SK-N-SH treated with all-trans-retinoic acid at 6 μM for 48 hours (cell line): ENCODE results near the gene NARF.

Experiments
- ATAC-seq: fragments of 200-7000 bp; cut with Tn5 transposase; 3 replicates; pipeline ENCODE4 v1.9.1; 2020; ENCODE audit warnings: mild to moderate bottlenecking, moderate library complexity
- ARNTL ChIP-seq: fragments of 450-650 bp; formaldehyde crosslinking; IDR thresholded peaks from 2 replicates; pipeline ENCODE4 v1.5.0; 2020; ENCODE audit warnings: low read depth, mild to moderate bottlenecking, moderate library complexity, borderline replicate concordance
- BACH2 ChIP-seq: fragments of 250-450 bp; sonication (Bioruptor Pico); IDR thresholded peaks from 2 replicates; pipeline ENCODE4 v1.9.0; 2021; ENCODE audit warnings: mild to moderate bottlenecking, borderline replicate concordance
- CSDC2 ChIP-seq: fragments of 250-450 bp; sonication (Bioruptor Pico); IDR thresholded peaks from 2 replicates; pipeline ENCODE4 v1.5.0; 2020; ENCODE audit warnings: mild to moderate bottlenecking, moderate library complexity
- ESRRG ChIP-seq: fragments of 250-450 bp; sonication (Bioruptor Pico); IDR thresholded peaks from 2 replicates; pipeline ENCODE4 v1.6.1; 2021; ENCODE audit warnings: mild to moderate bottlenecking
- OSR1 ChIP-seq: fragments of 250-450 bp; sonication (Bioruptor Pico); IDR thresholded peaks from 2 replicates; pipeline ENCODE4 v1.8.0; 2022; ENCODE audit warnings: moderate library complexity, mild to moderate bottlenecking, inconsistent platforms
- PPARA ChIP-seq: fragments of 250-450 bp; sonication (Bioruptor Pico); IDR thresholded peaks from 2 replicates; pipeline ENCODE4 v1.5.0; 2020; ENCODE audit warnings: mild to moderate bottlenecking, borderline replicate concordance
- RARB ChIP-seq: fragments of 250-450 bp; sonication (Bioruptor Pico); IDR thresholded peaks from 2 replicates; pipeline ENCODE4 v1.8.0; 2021; ENCODE audit warnings: mild to moderate bottlenecking, moderate library complexity
- SNAI2 ChIP-seq: fragments of 250-450 bp; sonication (Bioruptor Pico); IDR thresholded peaks from 2 replicates; pipeline ENCODE4 v1.5.0; 2020; ENCODE audit warnings: mild to moderate bottlenecking, moderate library complexity
- TCF4 ChIP-seq: fragments of 250-450 bp; sonication (Bioruptor Pico); IDR thresholded peaks from 2 replicates; pipeline ENCODE4 v1.8.0; 2021; ENCODE audit warnings: mild to moderate bottlenecking, moderate library complexity, borderline replicate concordance
- TOX ChIP-seq: fragments of 250-450 bp; sonication (Bioruptor Pico); IDR thresholded peaks from 2 replicates; pipeline ENCODE4 v1.8.0; 2021; ENCODE audit warnings: mild to moderate bottlenecking, moderate library complexity, borderline replicate concordance
- ZC3H10 ChIP-seq: fragments of 250-450 bp; sonication (Bioruptor Pico); IDR thresholded peaks from 2 replicates; pipeline ENCODE4 v1.5.1; 2021; ENCODE audit warnings: mild to moderate bottlenecking, moderate library complexity
- ZFP3 ChIP-seq: fragments of 250-450 bp; sonication (Bioruptor Pico); IDR thresholded peaks from 2 replicates; pipeline ENCODE4 v1.5.0; 2020; ENCODE audit warnings: mild to moderate bottlenecking, moderate library complexity
- ZFP30 ChIP-seq: fragments of 450-650 bp; formaldehyde crosslinking; IDR thresholded peaks from 2 replicates; pipeline ENCODE4 v1.5.0; 2022; ENCODE audit warnings: mild to moderate bottlenecking, moderate library complexity
- ZNF70 ChIP-seq: fragments of 450-650 bp; formaldehyde crosslinking; IDR thresholded peaks from 2 replicates; pipeline ENCODE4 v1.5.0; 2020; ENCODE audit warnings: mild to moderate bottlenecking, moderate library complexity
- ZNF8 ChIP-seq: fragments of 450-650 bp; formaldehyde crosslinking; IDR thresholded peaks from 2 replicates; pipeline ENCODE4 v1.5.0; 2020; ENCODE audit warnings: mild to moderate bottlenecking, moderate library complexity
- TF ChIP-seq, protein P1 (sequence below): fragments of 250-450 bp; sonication (Bioruptor Pico); IDR thresholded peaks from 2 replicates; pipeline ENCODE4 v1.8.0; 2020; ENCODE audit warnings: mild to moderate bottlenecking, moderate library complexity, borderline replicate concordance
- TF ChIP-seq, protein P2 (sequence below): fragments of 250-450 bp; sonication (Bioruptor Pico); IDR thresholded peaks from 2 replicates; pipeline ENCODE4 v1.5.0; 2020; ENCODE audit warnings: mild to moderate bottlenecking, moderate library complexity
- TF ChIP-seq, protein P3 (sequence below): fragments of 250-450 bp; sonication (Bioruptor Pico); IDR thresholded peaks from 2 replicates; pipeline ENCODE4 v1.5.1; 2021; ENCODE audit warnings: mild to moderate bottlenecking, moderate library complexity
- TF ChIP-seq, protein P4 (sequence below): fragments of 250-450 bp; sonication (Bioruptor Pico); IDR thresholded peaks from 2 replicates; pipeline ENCODE4 v1.8.0; 2021; ENCODE audit warnings: low read depth, mild to moderate bottlenecking, moderate library complexity, borderline replicate concordance

Gene NARF

DNA sequence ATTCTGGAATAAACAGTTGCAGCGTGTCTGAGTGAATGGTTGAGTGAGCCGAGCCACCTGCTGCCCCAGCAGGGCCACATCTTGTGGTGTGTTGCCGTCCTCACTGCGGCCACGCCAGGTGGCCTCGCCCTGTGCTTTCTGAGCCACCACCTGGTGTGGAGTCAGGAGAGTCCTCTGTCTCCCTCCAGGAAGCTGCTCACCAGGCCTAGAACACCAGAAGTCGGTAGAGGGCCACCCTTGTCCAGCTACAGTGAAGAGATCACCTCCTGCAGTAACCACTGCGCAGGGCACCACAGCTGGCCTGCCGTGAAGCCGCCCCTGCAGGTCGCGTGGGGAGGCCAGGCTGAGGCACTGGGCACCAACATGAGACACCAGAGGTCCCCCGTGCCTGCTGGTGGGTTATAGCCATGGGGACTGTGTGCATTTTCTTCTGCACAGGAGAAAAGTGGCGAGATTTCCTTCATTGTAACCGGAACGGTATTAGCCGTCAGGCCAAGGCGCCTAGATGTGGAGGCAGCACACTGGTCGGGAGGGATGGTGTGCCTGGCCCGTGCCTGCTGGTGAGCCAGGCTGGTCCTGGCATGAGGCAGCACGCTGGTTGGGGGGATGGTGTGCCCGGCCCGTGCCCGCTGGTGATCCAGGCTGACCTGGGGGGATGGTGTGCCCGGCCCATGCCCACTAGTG, 32.1 kb downstream of the NARF start:
- ATAC-seq: no peak
- TF ChIP-seq ZFP30 (CRISPR knock-in tag): no peak
- no peak for TF ChIP-seq ZC3H10 (CRISPR knock-in tag)
- TF ChIP-seq ARNTL (CRISPR knock-in tag): no peak
- no peak for TF ChIP-seq TCF4 (CRISPR knock-in tag)
- no peak for TF ChIP-seq ZNF70 (CRISPR knock-in tag)
- TF ChIP-seq, protein P1, sequence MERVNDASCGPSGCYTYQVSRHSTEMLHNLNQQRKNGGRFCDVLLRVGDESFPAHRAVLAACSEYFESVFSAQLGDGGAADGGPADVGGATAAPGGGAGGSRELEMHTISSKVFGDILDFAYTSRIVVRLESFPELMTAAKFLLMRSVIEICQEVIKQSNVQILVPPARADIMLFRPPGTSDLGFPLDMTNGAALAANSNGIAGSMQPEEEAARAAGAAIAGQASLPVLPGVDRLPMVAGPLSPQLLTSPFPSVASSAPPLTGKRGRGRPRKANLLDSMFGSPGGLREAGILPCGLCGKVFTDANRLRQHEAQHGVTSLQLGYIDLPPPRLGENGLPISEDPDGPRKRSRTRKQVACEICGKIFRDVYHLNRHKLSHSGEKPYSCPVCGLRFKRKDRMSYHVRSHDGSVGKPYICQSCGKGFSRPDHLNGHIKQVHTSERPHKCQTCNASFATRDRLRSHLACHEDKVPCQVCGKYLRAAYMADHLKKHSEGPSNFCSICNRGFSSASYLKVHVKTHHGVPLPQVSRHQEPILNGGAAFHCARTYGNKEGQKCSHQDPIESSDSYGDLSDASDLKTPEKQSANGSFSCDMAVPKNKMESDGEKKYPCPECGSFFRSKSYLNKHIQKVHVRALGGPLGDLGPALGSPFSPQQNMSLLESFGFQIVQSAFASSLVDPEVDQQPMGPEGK: no peak
- no peak for TF ChIP-seq OSR1 (CRISPR knock-in tag)
- TF ChIP-seq, protein P2, sequence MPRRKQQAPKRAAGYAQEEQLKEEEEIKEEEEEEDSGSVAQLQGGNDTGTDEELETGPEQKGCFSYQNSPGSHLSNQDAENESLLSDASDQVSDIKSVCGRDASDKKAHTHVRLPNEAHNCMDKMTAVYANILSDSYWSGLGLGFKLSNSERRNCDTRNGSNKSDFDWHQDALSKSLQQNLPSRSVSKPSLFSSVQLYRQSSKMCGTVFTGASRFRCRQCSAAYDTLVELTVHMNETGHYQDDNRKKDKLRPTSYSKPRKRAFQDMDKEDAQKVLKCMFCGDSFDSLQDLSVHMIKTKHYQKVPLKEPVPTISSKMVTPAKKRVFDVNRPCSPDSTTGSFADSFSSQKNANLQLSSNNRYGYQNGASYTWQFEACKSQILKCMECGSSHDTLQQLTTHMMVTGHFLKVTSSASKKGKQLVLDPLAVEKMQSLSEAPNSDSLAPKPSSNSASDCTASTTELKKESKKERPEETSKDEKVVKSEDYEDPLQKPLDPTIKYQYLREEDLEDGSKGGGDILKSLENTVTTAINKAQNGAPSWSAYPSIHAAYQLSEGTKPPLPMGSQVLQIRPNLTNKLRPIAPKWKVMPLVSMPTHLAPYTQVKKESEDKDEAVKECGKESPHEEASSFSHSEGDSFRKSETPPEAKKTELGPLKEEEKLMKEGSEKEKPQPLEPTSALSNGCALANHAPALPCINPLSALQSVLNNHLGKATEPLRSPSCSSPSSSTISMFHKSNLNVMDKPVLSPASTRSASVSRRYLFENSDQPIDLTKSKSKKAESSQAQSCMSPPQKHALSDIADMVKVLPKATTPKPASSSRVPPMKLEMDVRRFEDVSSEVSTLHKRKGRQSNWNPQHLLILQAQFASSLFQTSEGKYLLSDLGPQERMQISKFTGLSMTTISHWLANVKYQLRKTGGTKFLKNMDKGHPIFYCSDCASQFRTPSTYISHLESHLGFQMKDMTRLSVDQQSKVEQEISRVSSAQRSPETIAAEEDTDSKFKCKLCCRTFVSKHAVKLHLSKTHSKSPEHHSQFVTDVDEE (CRISPR knock-in tag): no peak

DNA sequence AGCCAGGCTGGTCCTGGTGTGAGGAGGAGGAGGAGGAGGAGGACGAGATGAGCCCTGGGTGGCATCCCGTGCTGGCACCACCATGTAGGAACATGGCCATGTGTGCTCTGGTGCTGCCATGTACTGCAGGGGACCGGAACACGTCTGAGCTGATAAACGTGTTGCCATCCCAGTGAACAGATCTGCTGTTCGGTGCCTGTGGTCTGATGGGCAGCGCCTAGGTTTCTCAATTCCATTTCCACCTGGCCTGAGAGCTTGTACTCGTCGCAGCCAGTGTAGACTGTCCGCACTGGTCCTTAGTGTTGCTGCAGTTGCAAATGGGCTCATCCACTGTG, 32.6 kb downstream of the NARF start:
- TF ChIP-seq CSDC2 (CRISPR knock-in tag): no peak
- TF ChIP-seq, protein P2 (CRISPR knock-in tag): no peak
- no peak for TF ChIP-seq SNAI2 (CRISPR knock-in tag)
- no peak for TF ChIP-seq RARB (CRISPR knock-in tag)
- TF ChIP-seq, protein P3, sequence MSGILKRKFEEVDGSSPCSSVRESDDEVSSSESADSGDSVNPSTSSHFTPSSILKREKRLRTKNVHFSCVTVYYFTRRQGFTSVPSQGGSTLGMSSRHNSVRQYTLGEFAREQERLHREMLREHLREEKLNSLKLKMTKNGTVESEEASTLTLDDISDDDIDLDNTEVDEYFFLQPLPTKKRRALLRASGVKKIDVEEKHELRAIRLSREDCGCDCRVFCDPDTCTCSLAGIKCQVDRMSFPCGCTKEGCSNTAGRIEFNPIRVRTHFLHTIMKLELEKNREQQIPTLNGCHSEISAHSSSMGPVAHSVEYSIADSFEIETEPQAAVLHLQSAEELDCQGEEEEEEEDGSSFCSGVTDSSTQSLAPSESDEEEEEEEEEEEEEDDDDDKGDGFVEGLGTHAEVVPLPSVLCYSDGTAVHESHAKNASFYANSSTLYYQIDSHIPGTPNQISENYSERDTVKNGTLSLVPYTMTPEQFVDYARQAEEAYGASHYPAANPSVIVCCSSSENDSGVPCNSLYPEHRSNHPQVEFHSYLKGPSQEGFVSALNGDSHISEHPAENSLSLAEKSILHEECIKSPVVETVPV (CRISPR knock-in tag): no peak
- no peak for TF ChIP-seq ZC3H10 (CRISPR knock-in tag)
- no peak for TF ChIP-seq TCF4 (CRISPR knock-in tag)
- TF ChIP-seq OSR1 (CRISPR knock-in tag): no peak
- no peak for TF ChIP-seq ZFP3
- no peak for TF ChIP-seq ESRRG (CRISPR knock-in tag)
- TF ChIP-seq TOX (CRISPR knock-in tag): no peak
- no peak for TF ChIP-seq BACH2 (CRISPR knock-in tag)
- TF ChIP-seq PPARA (CRISPR knock-in tag): no peak
- TF ChIP-seq ZNF70 (CRISPR knock-in tag): no peak
- no peak for TF ChIP-seq ZNF8 (CRISPR knock-in tag)
- TF ChIP-seq ARNTL (CRISPR knock-in tag): no peak
- TF ChIP-seq, protein P4, sequence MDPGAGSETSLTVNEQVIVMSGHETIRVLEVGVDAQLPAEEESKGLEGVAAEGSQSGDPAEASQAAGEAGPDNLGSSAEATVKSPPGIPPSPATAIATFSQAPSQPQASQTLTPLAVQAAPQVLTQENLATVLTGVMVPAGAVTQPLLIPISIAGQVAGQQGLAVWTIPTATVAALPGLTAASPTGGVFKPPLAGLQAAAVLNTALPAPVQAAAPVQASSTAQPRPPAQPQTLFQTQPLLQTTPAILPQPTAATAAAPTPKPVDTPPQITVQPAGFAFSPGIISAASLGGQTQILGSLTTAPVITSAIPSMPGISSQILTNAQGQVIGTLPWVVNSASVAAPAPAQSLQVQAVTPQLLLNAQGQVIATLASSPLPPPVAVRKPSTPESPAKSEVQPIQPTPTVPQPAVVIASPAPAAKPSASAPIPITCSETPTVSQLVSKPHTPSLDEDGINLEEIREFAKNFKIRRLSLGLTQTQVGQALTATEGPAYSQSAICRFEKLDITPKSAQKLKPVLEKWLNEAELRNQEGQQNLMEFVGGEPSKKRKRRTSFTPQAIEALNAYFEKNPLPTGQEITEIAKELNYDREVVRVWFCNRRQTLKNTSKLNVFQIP: no peak
- TF ChIP-seq, all 23 proteins: peak for 0
- ATAC-seq: no peak

GRCh38 chr17:82491533-82491932, 33.0 kb downstream of the NARF start:
- TF ChIP-seq TCF4 (CRISPR knock-in tag): no peak
- no peak for ATAC-seq
